SKM-1 treated with dmso at 0.1 percent for 144 hours (cell line): ENCODE measurements around the gene ZFP36L2.
"Not testable (repeated sequence)": the region's sequence is repeated elsewhere in the genome, so short reads cannot be mapped to it uniquely, and the experiment has no call there.

ENCODE experiments used
- DNase-seq: peaks from one replicate; lab custom pipeline; 2025; ENCODE audit not compliant: unreplicated experiment; lab: John Stamatoyannopoulos, UW

Gene ZFP36L2

GRCh38 chr2:43210125-43210466 is 16.3 kb downstream of the ZFP36L2 start:
- no peak for DNase-seq

- no peak for DNase-seq
Observed at GRCh38 chr2:43209204-43209717, 17.1 kb downstream of the ZFP36L2 start.

- no peak for DNase-seq
Observed at GRCh38 chr2:43207553-43208300, 18.7 kb downstream of the ZFP36L2 start.

GRCh38 chr2:43206602-43207001 is 19.8 kb downstream of the ZFP36L2 start:
- DNase-seq, result no peak

GRCh38 chr2:43203373-43203772 is 23.0 kb downstream of the ZFP36L2 start:
- DNase-seq, result no peak

GRCh38 chr2:43202289-43202688 is 24.1 kb downstream of the ZFP36L2 start:
- no peak for DNase-seq

- DNase-seq, result no peak
Observed at GRCh38 chr2:43201497-43201896, 24.9 kb downstream of the ZFP36L2 start.

- no peak for DNase-seq
Observed at GRCh38 chr2:43201016-43201415, 25.4 kb downstream of the ZFP36L2 start.

- no peak for DNase-seq
Observed at GRCh38 chr2:43199492-43200488, 26.6 kb downstream of the ZFP36L2 start.

GRCh38 chr2:43198263-43198662 is 28.1 kb downstream of the ZFP36L2 start:
- no peak for DNase-seq

- DNase-seq, result no peak
Observed at GRCh38 chr2:43197588-43197896, 28.9 kb downstream of the ZFP36L2 start.

GRCh38 chr2:43196768-43197587 is 29.4 kb downstream of the ZFP36L2 start:
- peak; percentile 70 for DNase-seq

- DNase-seq, result no peak
Observed at GRCh38 chr2:43194121-43194869, 32.1 kb downstream of the ZFP36L2 start.

GRCh38 chr2:43193652-43194120 is 32.7 kb downstream of the ZFP36L2 start:
- no peak for DNase-seq

- DNase-seq, result no peak
Observed at GRCh38 chr2:43192744-43193651, 33.4 kb downstream of the ZFP36L2 start.

- DNase-seq, result no peak
Observed at GRCh38 chr2:43191947-43192516, 34.4 kb downstream of the ZFP36L2 start.

GRCh38 chr2:43190311-43191052 is 35.9 kb downstream of the ZFP36L2 start:
- no peak for DNase-seq

- DNase-seq, result not testable (repeated sequence)
Observed at GRCh38 chr2:43189861-43190260, 36.5 kb downstream of the ZFP36L2 start.
